ENCODE measurements around the gene ST3GAL4. TPM values are rescaled to one million over a fixed set of nuclear protein-coding genes. Genes with fewer than 3 reads are reported as not detected.
A peak's percentile ranks its signal among the peaks of the same experiment; 100 is the strongest.

ST3GAL4 gene, protein sequence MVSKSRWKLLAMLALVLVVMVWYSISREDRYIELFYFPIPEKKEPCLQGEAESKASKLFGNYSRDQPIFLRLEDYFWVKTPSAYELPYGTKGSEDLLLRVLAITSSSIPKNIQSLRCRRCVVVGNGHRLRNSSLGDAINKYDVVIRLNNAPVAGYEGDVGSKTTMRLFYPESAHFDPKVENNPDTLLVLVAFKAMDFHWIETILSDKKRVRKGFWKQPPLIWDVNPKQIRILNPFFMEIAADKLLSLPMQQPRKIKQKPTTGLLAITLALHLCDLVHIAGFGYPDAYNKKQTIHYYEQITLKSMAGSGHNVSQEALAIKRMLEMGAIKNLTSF
- total RNA-seq: 1.9 TPM in 2 replicates
- 1.1 TPM for total RNA-seq (2013)
- polyA plus RNA-seq: 1.0 and 1.1 TPM in 2 replicates
- 1.1 and 1.8 TPM in 2 replicates for polyA minus RNA-seq

DNA sequence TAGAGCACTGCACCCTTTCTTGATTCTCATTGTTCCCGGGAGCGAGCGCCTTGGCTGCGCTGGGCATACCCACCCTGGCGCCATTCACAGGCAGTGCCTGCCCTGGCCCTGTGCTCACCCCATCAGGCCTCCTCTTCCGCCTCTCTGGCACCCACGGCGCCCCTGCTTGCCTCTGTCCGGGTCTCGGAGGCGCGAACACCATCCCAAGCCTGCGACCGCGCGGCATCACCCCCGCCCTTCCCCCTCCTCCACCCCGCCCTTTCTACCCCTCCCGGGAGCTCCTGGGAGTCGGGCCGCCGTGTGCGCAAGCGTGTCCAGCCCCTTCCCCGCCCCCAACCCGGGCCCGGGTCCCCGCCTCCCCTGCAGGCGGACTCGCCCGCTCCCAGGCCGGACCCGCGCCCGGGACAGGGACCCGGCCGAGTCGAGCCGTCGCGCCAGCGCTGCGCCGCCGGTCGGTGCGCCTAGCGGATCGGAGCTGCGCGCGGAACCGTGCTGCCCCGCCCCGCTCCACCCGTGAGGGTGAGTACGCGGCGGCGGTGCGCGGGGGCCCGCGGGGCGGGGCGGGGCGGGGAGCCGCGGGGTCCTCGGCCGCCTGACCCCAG lies at the start of gene ST3GAL4:
ST3GAL4 (plus strand) TSS at position 363 of the 602 bp plus-strand sequence. CDS start 50,470 bp downstream, outside the sequence.
- no peak within 1 kb of the TSS for H3K27ac ChIP-seq (ENCODE audit: low read length in 2 of 2)
- Mint-ChIP-seq H3K4me3 (peak within 1 kb of the TSS; percentile 85), H3K9me3 (ENCODE audit: insufficient read depth) (no peaks in the 10 kb centered on the region), H3K4me1 (peaks cover 15% of the 10 kb centered on the region), H3K27me3 (no peaks in the 10 kb centered on the region), H3K27ac (no peak within 1 kb of the TSS)
- peak; percentile 69 for ATAC-seq (ENCODE audit: low read depth)
- H3K79me2 ChIP-seq (ENCODE audit: control insufficient read depth, insufficient read depth, low read length): no peaks in the 10 kb centered on the region
- intact Hi-C loops (cut with micrococcal nuclease): loop anchor here (10.0 kb wide), 1 partner anchor 51 kb away; the partner anchor contains the start of gene DCPS
- ChIA-PET POLR2A (interaction anchor here (0.6 kb wide), 1 partner anchor 61 kb away, joined by 5 read pairs; no protein-coding TSS in a partner anchor), CTCF (interaction anchor here (1.0 kb wide), 1 partner anchor 45 kb away, joined by 3 read pairs; no protein-coding TSS in a partner anchor)
- H3K4me1 ChIP-seq (ENCODE audit: control insufficient read depth in 2 of 2, insufficient read depth in 2 of 2, low read length in 2 of 2): peaks cover 11 to 17% of the 10 kb centered on the region in 2 donors
- WGBS (ENCODE audit: insufficient coverage): 0% methylated on average over 69 of the region's 71 CpGs
- no peaks in the 10 kb centered on the region for H4K20me1 ChIP-seq (ENCODE audit: control insufficient read depth, insufficient read depth, low read length, poor library complexity, severe bottlenecking)
- peak within 1 kb of the TSS; percentile 31 to 62 (median 53) for H3K4me3 ChIP-seq (ENCODE audit: control extremely low read depth in 1 of 5, extremely low read depth in 1 of 5, insufficient read depth in 1 of 5, low read depth in 2 of 5, low read length in 4 of 5)
- peaks cover 0 to 8% (median 0%) of the 10 kb centered on the region in 4 experiments for H3K27me3 ChIP-seq (replicated peaks in 1 of 4; ENCODE audit: control extremely low read depth in 1 of 4, control insufficient read depth in 3 of 4, insufficient read depth in 4 of 4, low read length in 3 of 4)
- peak; percentile 40 for DNase-seq
- peak within 1 kb of the TSS; percentile 61 for H3K9ac ChIP-seq (ENCODE audit: low read length)
- TF ChIP-seq EZH2 (IDR thresholded peaks at IDR 0.05; ENCODE audit: borderline replicate concordance, insufficient read depth, low read depth, low read length, poor library complexity, severe bottlenecking) (no peak), CTCF (IDR thresholded peaks at IDR 0.05) (no peak)
- peaks cover 0 to 2% of the 10 kb centered on the region in 2 experiments for H3K36me3 ChIP-seq (replicated peaks in 1 of 2; ENCODE audit: control extremely low read depth in 1 of 2, control insufficient read depth in 1 of 2, extremely low read depth in 1 of 2, insufficient read depth in 2 of 2, low read length in 1 of 2)
- no peaks in the 10 kb centered on the region for H3K9me3 ChIP-seq (ENCODE audit: control extremely low read depth in 1 of 3, control insufficient read depth in 2 of 3, insufficient read depth in 1 of 3, low read length in 2 of 3)
- H2AFZ ChIP-seq (ENCODE audit: insufficient read depth, low read depth, low read length, poor library complexity, severe bottlenecking): peak within 1 kb of the TSS; percentile 78
- H3K4me2 ChIP-seq (replicated peaks; ENCODE audit: low read depth, low read length, poor library complexity, severe bottlenecking): peak within 1 kb of the TSS; percentile 84
